ENCODE results near the gene MCM10.
"Not testable (repeated sequence)": the region's sequence is repeated elsewhere in the genome, so short reads cannot be mapped to it uniquely, and the experiment has no call there.

MCM10 gene

DNA sequence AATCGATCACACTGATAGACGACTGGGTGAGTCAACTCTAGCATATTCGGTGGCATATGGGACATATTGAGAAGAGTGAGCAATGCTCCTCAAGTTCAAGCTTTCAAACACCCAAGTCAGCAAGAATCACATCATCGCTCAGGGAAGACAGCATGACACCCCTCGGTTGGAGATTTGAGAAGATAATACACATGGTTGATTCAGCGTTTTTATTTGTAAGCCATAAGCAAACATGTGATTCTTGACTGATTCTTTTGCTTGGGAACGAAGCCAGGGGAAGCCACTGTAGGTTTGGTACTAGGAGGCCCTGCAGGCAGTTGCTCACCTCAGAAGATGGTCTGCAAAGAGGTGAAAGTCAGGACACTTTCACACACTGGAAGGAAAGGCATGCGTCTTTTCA is 60.2 kb downstream of the MCM10 start:
- DNase-seq (ENCODE audit: low read depth): no peak

DNA sequence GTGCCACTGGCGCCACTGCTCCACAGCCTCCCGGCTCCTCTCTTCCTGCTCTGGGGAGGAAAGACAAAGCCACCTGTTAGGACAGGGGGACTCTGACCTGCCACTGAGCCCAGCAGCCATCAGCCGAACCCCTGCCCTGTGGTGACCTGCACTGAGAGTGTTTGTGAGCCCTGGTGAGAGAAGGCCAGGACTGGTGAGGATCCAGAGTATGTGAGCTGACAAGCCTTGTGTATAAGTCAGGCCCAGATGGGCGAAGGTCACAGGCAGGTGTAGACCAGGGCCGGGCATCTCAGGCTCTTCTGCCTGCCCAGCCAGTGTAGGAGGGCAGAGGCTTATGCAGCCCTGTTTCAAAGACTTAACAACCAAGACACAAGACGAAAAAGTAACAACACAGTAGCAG is 60.8 kb downstream of the MCM10 start:
- DNase-seq (ENCODE audit: low read depth): no peak

DNA sequence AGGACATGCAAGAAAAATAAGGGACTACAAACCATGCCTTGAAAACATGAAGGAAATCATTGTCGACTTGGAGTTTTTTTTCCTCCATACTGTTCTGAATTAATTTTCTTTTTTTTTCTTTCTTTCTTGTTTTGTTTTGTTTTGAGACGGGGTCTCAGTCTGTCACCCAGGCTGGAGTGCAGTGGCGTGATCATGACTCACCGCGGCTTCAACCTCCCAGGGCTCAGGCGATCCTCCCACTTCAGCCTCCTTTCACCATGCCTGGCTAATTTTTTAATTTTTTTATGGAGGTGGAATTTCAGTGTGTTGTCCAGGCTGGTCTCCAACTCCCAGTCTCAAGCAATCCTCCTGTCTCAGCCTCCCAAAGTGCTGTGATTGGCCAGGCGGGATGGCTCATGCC is 61.2 kb downstream of the MCM10 start:
- DNase-seq (ENCODE audit: low read depth): no peak

DNA sequence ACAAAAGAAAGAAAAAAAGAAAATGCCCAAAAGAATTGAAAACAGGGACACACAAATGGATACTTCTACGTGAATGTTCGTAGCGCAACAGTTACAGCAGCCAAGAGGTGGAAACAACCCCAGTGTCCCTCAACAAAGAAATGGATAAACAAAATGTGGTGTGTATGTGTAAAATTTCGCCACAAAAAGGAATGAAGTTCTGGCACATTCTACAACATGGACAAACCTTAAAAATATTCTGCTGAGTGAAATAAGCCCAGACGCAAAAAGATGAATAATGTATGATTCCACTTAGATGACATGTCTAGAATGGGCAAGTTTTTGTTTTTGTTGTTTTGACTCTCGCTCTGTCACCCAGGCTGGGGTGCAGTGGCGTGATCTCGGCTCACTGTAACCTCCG is 61.9 kb downstream of the MCM10 start:
- DNase-seq (ENCODE audit: low read depth): no peak

DNA sequence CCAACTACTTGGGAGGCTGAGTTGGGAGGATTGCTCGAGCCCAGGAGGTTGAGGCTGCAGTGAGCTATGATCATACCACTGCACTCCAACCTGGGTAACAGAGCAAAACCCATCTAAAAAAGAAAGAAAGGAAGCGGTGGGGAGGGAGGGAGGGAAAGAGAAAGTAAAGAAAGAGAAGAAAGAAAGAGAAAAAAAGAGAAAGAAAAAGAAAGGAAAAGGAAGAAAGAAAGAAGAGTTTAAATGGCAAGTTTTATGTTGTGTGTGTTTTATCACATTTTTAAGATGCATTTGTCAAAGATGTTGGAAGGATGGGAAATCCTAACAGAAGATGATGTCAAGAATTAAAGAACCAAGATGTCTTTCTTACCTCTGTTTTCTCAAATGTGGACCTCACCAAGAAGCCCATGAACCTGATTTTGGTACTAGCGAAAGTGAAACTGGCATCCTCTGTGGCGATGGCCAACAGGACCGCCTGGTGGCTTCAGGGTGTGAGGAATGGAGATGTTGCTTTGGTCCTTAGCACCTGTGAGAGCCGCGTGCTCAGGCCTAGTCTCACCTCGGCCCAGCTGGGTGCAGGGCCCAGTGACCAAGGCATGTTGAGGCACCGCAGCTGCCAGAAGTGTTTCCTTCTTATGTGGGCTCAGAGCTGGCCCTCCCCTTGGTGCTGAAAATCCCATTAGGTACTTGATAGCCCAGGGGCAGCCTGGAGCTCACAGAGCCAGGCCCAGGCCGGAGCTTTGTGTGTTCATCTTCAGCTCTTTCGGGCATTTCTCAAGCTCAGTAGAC is 63.0 kb downstream of the MCM10 start:
- DNase-seq (ENCODE audit: low read depth): no peak

DNA sequence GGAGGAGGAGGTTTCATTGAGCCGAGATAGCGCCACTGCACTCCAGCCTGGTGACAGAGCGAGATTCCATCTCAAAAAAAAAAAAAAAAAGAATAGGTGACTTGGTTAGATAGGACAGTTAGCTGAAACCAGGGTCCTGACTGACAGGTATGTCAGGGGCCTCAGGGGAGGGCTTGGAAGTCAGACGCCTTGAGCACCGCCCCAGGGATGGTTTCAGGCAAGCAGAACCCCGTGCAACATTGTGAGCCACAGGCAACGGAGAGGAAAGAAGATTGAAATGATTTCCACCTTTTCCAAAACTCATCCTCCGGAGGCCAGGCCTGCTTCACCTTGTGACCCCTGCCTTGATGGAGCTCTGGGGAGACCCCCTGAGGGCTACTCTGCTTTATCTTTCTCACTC is 64.2 kb downstream of the MCM10 start:
- DNase-seq (ENCODE audit: low read depth): no peak

DNA sequence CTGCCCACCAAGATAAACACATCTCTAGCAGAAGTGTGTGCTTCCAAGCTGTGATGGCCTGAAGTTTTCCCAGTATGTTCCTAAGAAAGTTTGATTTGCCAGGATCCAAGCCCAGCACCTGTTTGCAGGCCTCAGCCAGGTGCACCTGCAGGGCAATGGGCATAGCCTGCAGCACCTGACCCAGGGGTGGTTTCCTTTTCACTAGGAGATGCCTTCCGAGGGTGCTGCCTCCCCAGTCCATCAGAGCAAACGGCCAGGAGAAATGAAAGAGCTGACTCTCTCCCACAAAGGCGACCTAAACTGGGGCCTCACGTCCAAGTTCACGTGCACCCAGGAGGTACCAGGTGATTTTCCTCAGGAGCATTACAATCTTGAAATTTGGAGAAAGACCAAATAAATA is 65.7 kb downstream of the MCM10 start:
- DNase-seq (ENCODE audit: low read depth): no peak

DNA sequence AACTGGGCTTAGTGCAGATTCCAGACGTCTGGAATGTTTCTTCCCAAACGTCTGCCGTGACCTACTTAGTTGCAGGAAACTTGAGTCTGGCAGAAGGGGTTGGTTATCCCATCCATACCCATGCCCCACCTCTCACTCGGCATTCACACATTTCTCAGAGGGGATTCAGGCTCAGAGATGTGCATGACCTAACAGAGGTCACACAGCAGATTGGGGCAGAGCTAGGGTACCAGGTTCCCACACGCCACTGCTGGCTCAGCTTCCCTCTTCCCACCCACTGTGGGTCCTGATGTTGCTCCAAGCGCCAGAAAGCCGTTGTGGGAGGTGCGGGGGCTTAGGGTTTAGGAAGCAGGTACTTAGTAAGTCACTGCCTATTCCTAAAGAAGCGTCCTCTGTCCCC is 69.8 kb downstream of the MCM10 start:
- DNase-seq (ENCODE audit: low read depth): no peak

DNA sequence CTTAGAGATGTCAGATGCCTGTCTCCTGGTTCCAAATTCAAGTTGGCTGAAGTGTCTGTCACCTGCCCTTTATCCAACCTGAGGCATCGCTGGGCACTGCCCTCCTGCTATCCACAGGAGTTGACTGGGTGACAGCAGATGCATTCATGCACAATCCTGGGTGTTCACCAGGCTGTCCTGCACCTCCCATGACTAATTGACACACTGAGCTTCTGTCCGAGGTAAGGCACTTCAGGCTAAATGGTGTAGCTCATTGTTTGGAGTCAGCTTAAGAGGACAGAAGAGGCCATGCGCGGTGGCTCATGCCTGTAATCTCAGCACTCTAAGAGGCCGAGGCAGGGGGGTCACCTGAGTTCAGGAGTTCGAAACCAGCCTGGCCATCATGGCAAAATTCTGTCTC is 70.5 kb downstream of the MCM10 start:
- no peak for DNase-seq (ENCODE audit: low read depth)

DNA sequence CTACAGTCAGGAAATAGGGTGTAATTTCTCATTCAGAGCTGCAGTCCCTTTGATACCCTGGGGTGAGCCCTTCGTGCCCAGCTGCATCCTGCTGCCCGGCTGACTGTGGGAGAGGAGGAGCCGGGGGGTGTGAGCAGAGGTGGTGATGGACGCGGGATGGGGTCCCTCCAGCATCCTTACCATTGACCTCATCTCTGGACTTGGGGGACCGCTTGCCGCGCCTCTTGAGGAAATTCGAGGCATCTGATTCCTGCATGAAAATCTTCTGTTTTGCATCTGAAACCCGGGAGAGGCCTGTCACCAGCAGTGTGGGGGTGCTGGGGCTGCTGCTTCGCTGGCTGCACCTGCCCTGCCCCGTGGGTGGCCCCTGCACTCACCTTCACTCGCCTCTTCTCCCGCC is 72.0 kb downstream of the MCM10 start:
- DNase-seq (ENCODE audit: low read depth): no peak

DNA sequence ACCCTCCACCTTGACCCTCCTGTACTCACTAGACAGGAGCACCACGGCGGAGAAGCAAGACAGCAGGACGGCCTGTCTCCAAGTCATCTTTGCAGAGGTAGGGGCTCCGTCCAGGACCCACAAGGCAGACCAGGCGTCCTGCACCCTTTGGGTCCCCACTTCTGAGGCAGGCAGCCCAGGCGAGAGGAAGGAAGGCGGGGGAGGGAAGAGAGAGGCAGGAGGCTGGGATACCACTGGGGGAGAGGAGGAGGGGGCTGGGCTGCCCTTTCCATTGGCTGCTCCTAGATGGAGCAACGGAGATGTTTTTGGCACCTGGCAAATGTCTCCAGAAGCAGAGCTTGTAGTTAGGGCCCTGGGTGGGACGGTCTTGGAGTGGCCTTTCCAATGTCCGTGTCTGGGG is 72.8 kb downstream of the MCM10 start, which contains the start of gene UCMA:
Gene UCMA (minus strand): TSS at position 203 of the 400 bp plus-strand sequence. CDS start 116 bp downstream, at position 87.
- no peak for DNase-seq (ENCODE audit: low read depth)

DNA sequence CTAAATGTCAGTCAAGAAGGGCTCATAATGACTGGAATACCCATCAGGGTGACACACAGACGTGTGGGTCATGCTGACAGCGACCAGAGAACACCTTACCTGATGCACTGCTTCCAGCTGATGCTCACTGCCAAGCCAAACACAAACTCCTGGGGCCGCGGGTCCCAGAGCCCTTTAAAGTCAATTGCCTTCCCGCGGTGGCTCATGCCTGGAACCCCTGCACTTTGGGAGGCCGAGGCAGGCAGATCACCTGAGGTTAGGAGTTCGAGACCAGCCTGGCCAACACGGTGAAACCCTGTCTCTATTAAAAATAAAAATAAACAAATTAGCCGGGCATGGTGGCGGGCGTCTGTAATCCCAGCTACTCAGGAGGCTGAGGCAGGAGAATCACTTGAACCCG is 73.4 kb downstream of the MCM10 start:
- DNase-seq (ENCODE audit: low read depth): not testable (repeated sequence)

DNA sequence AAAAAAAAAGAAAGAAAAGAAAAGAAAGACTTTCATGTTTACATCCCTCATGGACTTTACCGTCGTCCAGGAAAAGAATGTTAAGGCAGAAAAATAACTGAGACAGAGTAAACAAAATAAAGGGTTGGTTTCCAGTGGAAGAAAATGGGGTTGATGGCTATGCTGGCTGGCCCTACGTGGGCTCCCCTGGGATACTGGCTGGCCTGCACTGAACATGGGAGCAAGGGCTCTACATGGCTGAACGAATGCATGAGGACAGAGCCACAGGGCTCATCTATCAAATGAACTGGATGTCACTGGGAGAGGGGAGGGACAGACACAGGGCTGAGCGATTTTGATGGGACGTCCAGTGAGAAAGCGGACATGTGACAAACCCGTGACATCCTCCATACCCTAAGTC is 75.3 kb downstream of the MCM10 start:
- DNase-seq (ENCODE audit: low read depth): no peak

DNA sequence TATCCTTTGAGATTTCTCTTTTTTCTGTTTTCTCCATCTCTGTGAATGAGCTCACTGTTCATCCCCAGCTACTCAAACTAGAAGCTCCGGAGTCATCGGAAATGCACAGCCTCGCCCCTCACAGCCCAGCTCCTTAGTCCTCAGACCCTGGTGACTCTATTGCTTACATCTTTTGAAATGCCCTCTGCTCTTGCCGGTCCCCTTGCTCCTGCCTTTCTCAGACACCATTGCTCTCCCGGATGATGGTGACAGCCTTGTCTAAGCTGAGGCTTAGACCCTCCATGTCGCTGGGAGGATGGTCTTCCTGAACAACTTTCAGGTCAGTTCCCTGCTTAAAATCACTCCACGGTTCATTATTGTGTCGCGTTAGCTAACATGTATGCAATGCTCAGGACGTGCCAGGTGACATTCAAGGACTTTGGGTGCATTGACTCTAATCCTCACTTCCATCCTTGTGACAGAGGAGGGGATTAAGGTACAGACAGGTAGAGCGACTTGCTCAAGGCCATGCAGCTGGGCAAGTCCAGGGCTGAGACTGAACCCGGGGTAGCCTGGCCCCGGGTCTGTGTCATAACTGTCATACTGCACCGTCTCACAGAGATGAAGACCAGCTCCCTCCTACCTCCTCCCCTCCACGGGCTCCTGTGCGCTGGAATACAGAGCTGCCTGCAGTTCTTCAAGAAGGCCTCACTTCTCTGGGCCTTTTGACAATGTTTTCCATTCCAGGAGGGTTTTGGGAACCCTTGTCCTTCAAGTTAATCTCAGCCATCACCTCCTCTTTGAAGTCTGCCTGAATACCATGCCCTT is 77.1 kb downstream of the MCM10 start:
- no peak for DNase-seq (ENCODE audit: low read depth)

DNA sequence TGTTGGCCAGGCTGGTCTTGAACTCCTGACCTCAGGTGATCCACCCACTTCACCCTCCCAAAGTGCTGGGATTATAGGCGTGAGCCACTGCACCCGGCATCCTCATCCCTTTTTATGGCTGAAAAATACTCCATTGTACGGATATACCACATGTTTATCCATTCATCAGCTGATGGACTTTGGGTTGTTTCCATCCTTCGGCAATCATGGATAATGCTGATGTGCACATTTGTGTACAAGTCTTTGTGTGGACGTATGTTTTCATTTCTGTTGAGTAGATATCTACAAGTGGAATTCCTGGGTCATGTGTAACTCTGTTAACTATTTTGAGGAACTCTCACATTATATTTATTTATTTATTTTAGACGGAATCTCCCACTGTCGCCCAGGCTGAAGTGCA is 78.6 kb downstream of the MCM10 start:
- no peak for DNase-seq (ENCODE audit: low read depth)

DNA sequence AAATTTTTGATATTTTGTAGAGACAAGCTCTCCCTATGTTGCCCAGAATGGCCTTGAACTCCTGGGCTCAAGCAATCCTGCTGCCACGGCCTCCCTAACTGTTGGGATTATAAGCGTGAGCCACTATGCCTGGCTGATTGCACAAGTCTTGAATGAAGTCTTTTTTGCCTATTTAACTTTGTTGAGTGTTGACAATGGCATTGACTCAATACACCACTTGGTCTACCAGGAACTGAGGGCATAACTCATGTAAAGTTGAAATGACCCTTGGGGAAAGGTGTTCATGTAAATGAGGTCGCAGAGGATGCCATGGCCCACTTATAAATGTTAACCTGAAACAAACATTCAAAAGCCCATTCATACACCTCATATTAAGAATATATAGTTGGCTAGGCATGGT is 80.3 kb downstream of the MCM10 start:
- no peak for DNase-seq (ENCODE audit: low read depth)

DNA sequence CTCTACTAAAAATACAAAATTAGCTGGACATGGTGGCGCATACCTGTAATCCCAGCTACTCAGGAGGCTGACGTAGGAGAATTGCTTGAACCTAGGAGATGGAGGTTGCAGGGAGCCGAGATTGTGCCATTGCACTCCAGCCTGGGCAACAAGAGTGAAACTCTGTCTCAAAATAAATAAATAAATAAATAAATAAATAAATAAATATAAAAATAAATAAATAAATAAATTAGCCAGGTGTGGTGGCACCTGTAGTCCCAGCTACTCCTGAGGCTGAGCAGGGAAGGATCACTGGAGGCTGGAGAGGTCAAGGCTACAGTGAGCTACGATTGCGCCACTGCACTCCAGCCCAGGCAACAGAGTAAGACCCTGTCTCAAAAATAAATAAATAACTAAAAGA is 80.9 kb downstream of the MCM10 start:
- DNase-seq (ENCODE audit: low read depth): not testable (repeated sequence)

DNA sequence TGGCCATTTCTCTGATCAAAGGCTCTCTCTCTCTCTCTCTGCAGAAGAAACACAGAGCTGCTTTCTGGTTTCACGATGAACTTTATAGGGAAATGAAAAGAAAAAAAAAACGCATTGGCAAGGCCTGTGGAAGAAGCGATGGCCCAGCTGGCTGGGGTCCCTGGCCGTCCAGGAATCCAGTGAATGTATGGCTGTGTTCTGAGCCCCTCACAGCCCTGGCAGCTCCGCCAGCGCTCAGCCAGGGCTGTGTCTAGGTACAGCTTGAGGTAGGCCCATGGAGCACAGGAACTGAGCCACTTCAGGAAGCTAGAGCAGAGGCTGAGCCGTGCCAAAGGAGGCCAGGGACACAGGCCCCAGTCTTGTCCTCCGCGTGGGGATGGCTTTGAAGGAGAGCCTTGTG is 85.9 kb downstream of the MCM10 start:
- no peak for DNase-seq (ENCODE audit: low read depth)

DNA sequence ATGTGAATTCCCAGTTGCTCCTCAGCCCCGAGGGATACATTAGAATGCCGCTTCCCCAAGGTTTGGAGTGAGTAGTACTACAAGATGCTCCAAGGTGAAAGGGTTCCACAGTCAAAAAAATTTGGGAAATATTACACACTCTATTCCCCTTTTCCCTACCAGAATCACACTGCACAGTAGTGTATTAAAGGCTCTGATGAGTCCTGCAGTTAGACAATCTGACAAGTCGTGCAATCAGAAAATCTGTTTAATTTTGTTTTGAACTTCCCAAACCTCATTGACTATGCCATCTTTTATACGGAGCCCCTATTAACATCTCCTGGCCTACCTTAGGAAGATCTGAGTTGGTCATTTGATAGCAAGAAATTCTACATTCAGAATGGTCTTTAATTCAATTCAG is 86.4 kb downstream of the MCM10 start:
- no peak for DNase-seq (ENCODE audit: low read depth)

DNA sequence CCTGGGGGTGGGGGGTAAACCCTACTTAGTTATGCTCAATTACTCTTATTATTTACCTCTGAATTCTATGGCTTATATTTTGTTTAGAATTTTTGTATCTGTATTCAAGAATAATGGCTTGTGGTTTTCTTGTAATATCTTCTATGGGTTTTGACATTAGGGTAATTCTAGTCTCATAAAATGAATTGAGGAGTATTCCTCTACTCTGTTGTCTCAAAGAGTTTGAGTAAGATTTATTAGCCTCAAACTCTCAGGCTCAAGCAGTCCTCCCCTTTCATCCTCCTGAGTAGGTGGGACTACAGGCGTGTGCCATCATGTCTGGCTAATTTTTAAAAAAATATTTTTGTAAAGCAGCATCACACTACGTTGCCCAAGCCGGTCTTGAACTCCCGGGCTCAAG is 92.4 kb downstream of the MCM10 start:
- no peak for DNase-seq (ENCODE audit: low read depth)

DNA sequence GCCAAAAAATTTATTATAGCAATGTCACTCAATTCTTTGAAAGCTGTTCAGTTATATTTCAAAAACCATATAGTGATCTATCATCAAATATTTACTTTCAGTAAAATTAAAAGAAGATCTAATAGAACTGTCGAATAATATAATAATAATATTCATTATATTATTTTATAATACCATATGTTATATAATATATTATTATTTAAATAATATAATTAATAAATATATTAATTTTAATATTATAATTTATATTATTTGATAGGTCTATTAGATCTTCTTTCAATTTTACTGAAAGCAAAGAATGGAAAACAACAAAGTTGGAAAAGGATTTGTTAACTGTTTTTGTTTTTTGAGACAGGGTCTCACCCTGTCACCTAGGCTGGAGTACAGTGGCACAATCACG is 95.3 kb downstream of the MCM10 start:
- DNase-seq (ENCODE audit: low read depth): no peak

DNA sequence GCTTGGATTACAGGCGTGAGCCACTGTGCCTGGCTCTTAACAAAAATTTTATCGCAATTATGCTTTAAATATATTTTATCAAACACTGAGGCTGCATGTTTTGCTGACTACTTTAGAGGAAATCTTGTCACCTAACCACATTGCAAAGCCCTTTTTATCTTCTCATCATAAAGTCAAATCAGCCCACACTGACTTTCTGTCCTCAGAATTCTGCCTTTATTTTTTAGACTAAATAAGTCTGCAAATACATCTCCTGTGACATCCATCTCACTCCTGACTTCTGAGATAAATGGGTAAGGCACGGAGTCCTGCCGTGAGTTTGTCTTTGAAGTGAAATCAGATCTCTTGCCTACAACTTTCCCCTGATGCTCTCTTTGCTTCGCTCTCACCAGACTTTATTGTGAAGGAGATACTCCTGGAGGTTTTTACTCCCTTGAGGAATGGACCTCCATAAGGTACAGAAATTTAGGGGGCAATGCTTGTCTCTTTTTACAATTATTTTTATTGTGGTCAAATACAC is 96.3 kb downstream of the MCM10 start:
- no peak for DNase-seq (ENCODE audit: low read depth)

Measured in GM04503 (cell line).